GM18858 (cell line): ENCODE data around the gene USP21.

Experiments
- ATAC-seq: cut with Tn5 transposase; IDR thresholded peaks from one replicate; pipeline ENCODE4 v1.9.1; 2021; ENCODE audit not compliant: unreplicated experiment

USP21 gene

DNA sequence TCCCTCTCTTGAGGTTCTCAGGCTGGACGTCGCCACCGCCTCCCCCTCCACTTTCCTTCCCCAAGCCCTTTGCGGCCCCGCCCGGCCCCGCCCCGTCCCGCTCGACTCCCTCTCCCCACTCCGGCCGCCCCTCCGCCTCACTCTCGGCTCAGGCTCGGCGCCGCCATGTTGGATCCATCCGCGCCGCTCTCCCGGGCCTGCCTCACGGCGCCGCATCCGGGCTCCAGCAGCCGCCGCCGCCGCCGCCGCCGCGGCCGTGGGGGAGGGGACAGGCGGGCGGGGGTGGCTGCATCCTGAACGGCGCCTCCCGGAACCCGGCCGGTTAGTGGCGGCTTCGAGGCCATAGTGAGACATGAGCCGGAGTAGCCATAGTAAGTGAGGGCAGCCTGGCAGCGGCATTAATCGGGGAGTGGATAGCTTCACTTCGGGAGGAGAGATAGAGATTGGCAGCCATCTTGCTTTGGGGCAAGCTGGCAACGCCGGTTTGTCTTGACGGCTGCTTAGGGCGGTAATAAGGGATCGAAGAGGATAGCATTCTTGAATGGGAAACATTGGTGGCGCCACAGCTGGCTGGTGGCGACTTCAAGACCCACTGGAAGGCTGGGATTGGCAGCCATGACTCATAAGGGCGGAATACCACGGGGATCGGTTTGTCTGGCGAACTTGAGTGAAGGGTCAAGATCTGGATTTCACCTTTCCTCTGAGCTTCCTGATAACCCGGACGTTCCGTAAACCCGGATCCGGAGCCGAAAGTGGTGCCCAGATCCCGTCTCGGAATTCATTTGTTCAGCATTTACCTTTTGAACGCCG is 26.7 kb upstream of the USP21 start, which contains the start of gene DEDD:
TSS of gene DEDD (minus strand) at position 258 of the 810 bp plus-strand sequence. CDS start 8,205 bp downstream, outside the sequence.
- ATAC-seq, result peak; percentile 88

- no peak for ATAC-seq
Measured at GRCh38 chr1:161133220-161133740, 26.0 kb upstream of the USP21 start.

DNA sequence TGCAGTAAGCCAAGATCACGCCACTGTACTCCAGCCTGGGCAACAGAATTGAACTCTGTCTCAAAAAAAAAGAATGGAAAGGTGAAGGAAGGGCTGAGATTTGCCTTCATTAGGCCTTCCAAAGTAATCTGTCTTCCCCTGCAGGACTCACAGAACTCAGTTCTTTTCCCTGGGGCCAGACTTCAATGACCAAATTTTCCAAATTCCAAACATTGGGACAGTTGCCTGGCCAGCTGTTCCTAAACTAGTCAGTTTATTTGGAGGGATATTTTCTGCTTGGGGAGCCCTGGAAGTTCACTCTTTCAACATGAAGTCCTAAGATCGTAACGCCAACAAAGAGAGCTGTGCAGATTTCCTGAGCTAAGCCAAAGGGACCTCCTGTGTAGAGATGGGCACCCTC is 21.4 kb upstream of the USP21 start:
- ATAC-seq, result no peak

- no peak for ATAC-seq
Measured at GRCh38 chr1:161138431-161138830, 20.9 kb upstream of the USP21 start.

DNA sequence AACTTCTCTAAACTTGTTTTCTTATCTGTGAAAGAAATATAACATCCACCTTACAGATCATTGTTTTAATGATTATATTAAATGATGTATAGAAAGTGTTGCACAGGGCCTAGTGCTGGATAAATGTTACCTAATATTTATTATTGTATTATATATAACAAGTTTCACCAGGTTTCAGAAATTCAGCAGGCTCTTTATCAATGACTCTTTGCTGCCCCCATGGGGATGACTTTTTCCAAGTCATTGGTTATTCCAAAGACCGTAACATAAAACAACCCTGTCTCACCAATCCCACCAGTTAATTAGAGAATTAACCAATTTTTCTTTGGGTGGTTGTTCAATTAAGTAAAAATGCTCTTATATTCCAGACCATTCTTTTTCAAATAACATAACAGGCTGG is 19.5 kb upstream of the USP21 start:
- no peak for ATAC-seq

DNA sequence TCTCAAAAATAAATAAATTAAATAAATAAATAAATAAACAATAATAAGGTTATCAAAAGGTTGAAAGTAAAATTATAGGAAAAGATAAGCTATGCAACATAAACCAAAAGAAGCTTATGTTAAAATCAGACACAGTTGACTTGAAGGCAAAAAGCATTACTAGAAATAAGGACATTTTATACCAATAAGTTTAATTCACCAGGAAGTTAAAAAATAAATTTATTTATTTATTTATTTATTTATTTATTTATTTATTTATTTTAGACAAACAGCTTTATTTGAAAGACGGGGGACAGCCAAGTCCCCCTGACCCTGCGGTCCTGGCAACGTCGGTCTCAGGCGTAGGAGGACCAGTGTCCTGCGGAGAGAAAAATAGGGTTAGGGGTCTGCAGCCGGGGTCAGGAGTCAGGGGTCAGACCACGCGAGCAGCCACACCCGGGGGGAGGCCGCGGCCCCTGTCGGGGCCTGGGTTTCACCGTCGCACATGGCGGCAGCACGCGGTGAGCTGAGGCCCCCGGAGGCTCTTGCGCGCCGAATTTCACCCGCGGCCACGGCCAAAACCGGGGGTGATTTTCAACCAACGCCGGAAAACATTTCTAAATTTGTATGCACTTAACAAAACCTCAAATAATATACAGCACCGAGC is 18.4 kb upstream of the USP21 start:
- ATAC-seq, result no peak

- ATAC-seq, result no peak
Measured at GRCh38 chr1:161145832-161146231, 13.5 kb upstream of the USP21 start.

DNA sequence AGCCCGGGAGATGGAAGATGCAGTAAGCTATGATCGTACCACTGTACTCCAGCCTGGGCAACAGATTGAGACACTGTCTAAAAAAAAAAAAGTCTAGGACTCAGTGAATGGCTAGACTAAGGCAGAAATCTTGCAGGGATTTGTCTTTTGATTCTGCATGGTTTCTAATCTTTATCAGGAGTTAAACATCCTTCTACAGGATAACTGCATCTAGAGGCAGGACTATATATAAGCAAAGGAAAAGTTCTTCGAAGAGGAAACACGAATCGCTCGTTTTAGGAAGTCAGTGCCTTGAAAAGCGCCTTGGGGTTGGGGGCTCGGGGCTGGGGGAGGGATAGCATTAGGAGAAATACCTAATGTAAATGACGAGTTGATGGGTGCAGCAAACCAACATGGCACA is 6.1 kb upstream of the USP21 start:
- ATAC-seq, result no peak

GRCh38 chr1:161153682-161154337 is 5.5 kb upstream of the USP21 start, which contains the start of gene UFC1:
Gene UFC1, plus strand, starts transcription at chr1:161153978. Its CDS starts 20 bp downstream, at chr1:161153998.
- ATAC-seq, result peak; percentile 73

- ATAC-seq, result no peak
Measured at GRCh38 chr1:161157867-161158266, 1.4 kb upstream of the USP21 start.

GRCh38 chr1:161158316-161159010 is 837 bp upstream of the USP21 start:
- ATAC-seq, result no peak

GRCh38 chr1:161159913-161160243 is 578 bp downstream of the USP21 start:
- ATAC-seq, result no peak

DNA sequence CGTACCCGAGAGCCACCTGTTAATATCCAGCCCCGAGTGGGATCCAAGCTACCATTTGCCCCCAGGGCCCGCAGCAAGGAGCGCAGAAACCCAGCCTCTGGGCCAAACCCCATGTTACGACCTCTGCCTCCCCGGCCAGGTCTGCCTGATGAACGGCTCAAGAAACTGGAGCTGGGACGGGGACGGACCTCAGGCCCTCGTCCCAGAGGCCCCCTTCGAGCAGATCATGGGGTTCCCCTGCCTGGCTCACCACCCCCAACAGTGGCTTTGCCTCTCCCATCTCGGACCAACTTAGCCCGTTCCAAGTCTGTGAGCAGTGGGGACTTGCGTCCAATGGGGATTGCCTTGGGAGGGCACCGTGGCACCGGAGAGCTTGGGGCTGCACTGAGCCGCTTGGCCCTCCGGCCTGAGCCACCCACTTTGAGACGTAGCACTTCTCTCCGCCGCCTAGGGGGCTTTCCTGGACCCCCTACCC is 1.4 kb downstream of the USP21 start:
- no peak for ATAC-seq

DNA sequence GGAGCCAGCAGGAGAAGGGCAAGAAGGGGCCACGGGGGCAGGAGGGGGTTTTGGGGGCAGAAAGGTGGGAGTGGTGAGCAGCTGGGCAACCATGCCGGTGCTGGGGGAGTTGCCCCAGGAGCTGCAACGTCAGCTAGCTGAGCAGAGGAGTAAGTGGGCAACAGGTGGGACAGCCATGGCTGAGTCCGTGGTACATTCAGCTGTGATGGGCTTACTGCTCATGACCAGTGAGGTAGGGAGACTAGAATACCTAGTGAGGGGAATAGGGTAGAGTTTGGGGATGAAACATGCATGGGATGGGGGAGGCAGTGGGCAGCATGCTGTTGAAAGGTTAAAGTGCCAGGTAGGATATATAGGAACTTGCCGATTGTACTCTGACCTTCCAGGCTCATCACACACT is 2.4 kb downstream of the USP21 start:
- no peak for ATAC-seq

DNA sequence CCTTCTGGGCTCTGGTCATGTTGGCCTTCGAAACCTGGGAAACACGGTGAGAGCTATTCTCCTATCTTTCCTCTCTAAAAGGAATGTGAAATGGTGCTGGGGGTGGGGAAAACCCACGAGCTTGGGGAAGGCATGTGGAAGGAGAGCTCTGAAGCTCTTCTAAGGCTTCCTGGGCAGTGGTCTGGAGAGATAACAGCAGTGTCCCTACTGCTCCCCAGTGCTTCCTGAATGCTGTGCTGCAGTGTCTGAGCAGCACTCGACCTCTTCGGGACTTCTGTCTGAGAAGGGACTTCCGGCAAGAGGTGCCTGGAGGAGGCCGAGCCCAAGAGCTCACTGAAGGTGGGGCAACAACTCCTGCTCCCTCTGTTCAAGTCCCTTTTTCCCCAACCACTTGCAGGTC is 2.8 kb downstream of the USP21 start:
- ATAC-seq, result no peak

GRCh38 chr1:161162806-161163205 is 3.5 kb downstream of the USP21 start:
- ATAC-seq, result no peak

- no peak for ATAC-seq
Measured at GRCh38 chr1:161163793-161164192, 4.5 kb downstream of the USP21 start.

GRCh38 chr1:161164901-161165610 is 5.8 kb downstream of the USP21 start:
- no peak for ATAC-seq

DNA sequence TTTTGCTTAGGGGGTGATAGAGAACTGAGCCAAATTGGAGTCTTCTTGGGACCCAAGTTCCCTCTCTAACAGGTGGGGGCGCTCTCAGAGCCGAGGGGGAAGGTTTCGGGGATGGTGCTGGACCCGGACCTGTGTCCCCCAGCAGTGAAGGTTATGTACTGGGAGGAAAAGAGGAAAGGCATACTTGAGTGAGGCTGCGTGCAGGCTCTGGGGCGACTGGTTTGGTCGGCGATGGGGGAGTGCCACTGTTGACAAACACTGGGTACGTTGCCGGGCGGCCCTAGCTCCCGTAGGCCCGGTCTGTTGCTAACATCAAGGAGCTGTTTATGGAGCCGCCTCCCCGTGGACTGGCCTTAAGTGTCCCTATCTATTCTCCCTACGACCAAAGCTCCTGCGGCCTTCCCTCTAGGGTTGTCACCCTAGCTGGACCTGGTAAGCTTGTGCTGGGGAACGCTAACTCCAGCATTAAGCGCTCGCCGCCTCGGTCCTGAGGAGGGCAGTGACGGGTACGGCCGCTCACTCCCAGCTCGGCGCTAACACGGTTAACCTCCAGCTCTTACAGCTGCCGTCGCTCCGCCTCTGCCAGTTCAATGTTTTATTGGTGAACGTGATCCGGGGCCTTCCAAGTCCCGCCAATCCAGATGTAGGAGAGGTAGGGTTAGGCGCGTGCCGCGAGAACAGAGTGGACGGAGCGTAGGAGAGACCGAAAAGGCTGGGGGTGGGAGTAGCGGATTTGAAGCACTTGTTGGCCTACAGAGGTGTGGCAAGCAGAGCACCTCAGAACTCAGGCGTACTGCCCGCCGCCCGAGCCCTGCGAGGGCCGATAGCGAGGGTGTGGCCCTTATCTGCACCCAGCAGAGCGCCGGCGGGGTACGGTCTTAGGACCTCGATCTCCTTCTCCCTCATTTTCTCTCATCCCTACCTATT is 6.7 kb downstream of the USP21 start, which contains the start of gene PPOX:
TSS of gene PPOX (plus strand) at position 685 of the 927 bp plus-strand sequence. CDS start 422 bp downstream, outside the sequence.
- peak; percentile 88 for ATAC-seq
